ENCODE measurements around the gene SNTN.

- no peak for TF ChIP-seq EZH2 (IDR thresholded peaks at IDR 0.05; ENCODE audit: low read depth, unreplicated experiment)
- no peak for TF ChIP-seq CTCF (conservative IDR thresholded peaks at IDR 0.05; ENCODE audit: low read depth in 2 of 2)
Measured at GRCh38 chr3:63673111-63673510, 20.6 kb downstream of the SNTN start.
